HL-60 (cell line): ENCODE results near the gene ARMC2.

Experiments used
- CTCF ChIP-seq: IDR thresholded peaks from one replicate; pipeline ENCODE4 v1.5.1; 2011; ENCODE audit warnings: low read length, control low read depth, inconsistent platforms; ENCODE audit not compliant: insufficient read depth
- GABPA ChIP-seq: IDR thresholded peaks from 2 replicates; pipeline ENCODE4 v1.6.1; 2012; ENCODE audit warnings: low read depth
- SPI1 ChIP-seq: IDR thresholded peaks from 2 replicates; pipeline ENCODE4 v1.6.1; 2012; ENCODE audit warnings: low read depth, mild to moderate bottlenecking, borderline replicate concordance

DNA sequence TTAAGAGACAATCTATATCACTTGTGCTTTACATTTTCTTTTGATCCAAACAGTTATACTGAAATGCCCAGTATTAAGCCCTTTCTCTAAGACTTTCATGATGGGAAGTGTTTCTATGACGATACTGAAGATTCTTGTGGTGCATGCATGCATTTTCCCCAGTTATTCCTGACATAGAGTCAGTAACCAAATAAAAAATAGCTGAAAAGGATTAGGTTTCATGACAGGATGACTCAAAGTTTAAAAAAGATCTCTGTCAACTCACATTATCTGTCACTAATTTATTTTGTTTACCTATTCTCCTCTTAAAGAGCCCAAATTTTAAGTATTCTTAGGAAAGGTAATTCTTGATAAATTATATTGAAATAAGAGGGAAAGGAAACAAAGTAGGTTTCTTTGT, 148.0 kb downstream of the ARMC2 start:
- TF ChIP-seq CTCF (no peak), GABPA (no peak), SPI1 (no peak)
